GM23248 (cell line): ENCODE data around the gene AGAP1.

ENCODE experiments used
- EZH2 ChIP-seq: fragments of 200-600 bp; sonication (generic); IDR thresholded peaks from 2 replicates; pipeline ENCODE4 v1.6.1; 2018; ENCODE audit warnings: antibody characterized with exemption, mild to moderate bottlenecking; ENCODE audit not compliant: insufficient read depth, poor library complexity, severe bottlenecking
- EZH2phosphoT487 ChIP-seq: fragments of 200-600 bp; sonication (generic); IDR thresholded peaks from 2 replicates; pipeline ENCODE4 v1.6.1; 2018; ENCODE audit warnings: antibody characterized with exemption, moderate library complexity, mild to moderate bottlenecking, low read depth; ENCODE audit not compliant: insufficient read depth

GRCh38 chr2:235506291-235506996 is 12.6 kb downstream of the AGAP1 start:
- no peak for TF ChIP-seq EZH2
- no peak for TF ChIP-seq EZH2phosphoT487
